IMR-90 (cell line): ENCODE results near the gene PHF5A. TPM values are rescaled to one million over a fixed set of nuclear protein-coding genes. Genes with fewer than 3 reads are reported as not detected.

ENCODE experiments used
- ATAC-seq: fragments of 200-7000 bp; cut with Tn5 transposase; 2 replicates; pipeline ENCODE4 v1.9.1; 2020; ENCODE audit warnings: low read depth, mild to moderate bottlenecking, moderate library complexity
- BruUV-seq: library from RNA; stranded (reverse); fragments of 400-500 nt; replicated peaks from 2 replicates; lab custom pipeline; 2021; lab: Mats Ljungman, UMichigan
- CTCF ChIA-PET: fragments of 300-600 bp; formaldehyde crosslinking; extraction: SDS; loops from one replicate; lab custom pipeline; 2021; ENCODE audit warnings: antibody characterized with exemption; lab: Yijun Ruan, JAX
- POLR2A ChIA-PET: fragments of 300-600 bp; sonication (Branson Sonifier 250); formaldehyde crosslinking; loops from one replicate; lab custom pipeline; 2022; ENCODE audit warnings: antibody characterized with exemption; ENCODE audit not compliant: unreplicated experiment; lab: Charles Lee
- DNase-seq: peaks from one replicate; pipeline ENCODE4 v3.0.0; 2013
- H2AFZ ChIP-seq: replicated peaks from 2 replicates; pipeline ENCODE3; 2013; ENCODE audit warnings: low read length, mild to moderate bottlenecking; ENCODE audit not compliant: poor library complexity
- H2AK5ac ChIP-seq: 2 replicates; pipeline ENCODE4 v1.6.1; 2013; ENCODE audit warnings: low read depth, low read length, inconsistent platforms
- H2AK9ac ChIP-seq: replicated peaks from 2 replicates; pipeline ENCODE3; 2013; ENCODE audit warnings: mild to moderate bottlenecking, low read depth, low read length, moderate library complexity; ENCODE audit not compliant: poor library complexity
- H2BK120ac ChIP-seq: 2 replicates; pipeline ENCODE4 v1.6.1; 2013; ENCODE audit warnings: low read depth, low read length, inconsistent platforms
- H2BK15ac ChIP-seq: 3 replicates; pipeline ENCODE4 v1.6.1; 2013; ENCODE audit warnings: low read depth, low read length, inconsistent platforms
- H2BK20ac ChIP-seq: 2 replicates; pipeline ENCODE4 v1.6.1; 2013; ENCODE audit warnings: low read depth, mild to moderate bottlenecking, inconsistent platforms, low read length, moderate library complexity
- H2BK5ac ChIP-seq: 2 replicates; pipeline ENCODE4 v1.6.1; 2013; ENCODE audit warnings: mild to moderate bottlenecking, low read depth, low read length, inconsistent platforms; ENCODE audit not compliant: poor library complexity, severe bottlenecking
- H3K14ac ChIP-seq: replicated peaks from 2 replicates; pipeline ENCODE4 v1.6.1; 2013; ENCODE audit warnings: low read depth, low read length, inconsistent platforms
- H3K18ac ChIP-seq: 2 replicates; pipeline ENCODE4 v1.6.1; 2013; ENCODE audit warnings: low read depth, low read length, control low read depth
- H3K23ac ChIP-seq: 2 replicates; pipeline ENCODE4 v1.6.1; 2013; ENCODE audit warnings: low read depth, low read length, inconsistent platforms
- H3K27ac ChIP-seq: 2 replicates; pipeline ENCODE4 v1.5.1; 2013; ENCODE audit warnings: mild to moderate bottlenecking, control low read depth, low read length; ENCODE audit not compliant: insufficient read depth
- H3K27me3 ChIP-seq: 2 replicates; pipeline ENCODE4 v1.6.1; 2013; ENCODE audit warnings: low read length; ENCODE audit not compliant: control insufficient read depth, insufficient read depth
- H3K36me3 ChIP-seq: 2 replicates; pipeline ENCODE4 v1.6.1; 2013; ENCODE audit warnings: low read length, mixed read lengths; ENCODE audit not compliant: control insufficient read depth, insufficient read depth
- H3K4ac ChIP-seq: 2 replicates; pipeline ENCODE4 v1.6.1; 2013; ENCODE audit warnings: low read depth, low read length, inconsistent platforms
- H3K4me1 ChIP-seq: 2 replicates; pipeline ENCODE4 v1.6.1; 2013; ENCODE audit warnings: low read length, mixed read lengths; ENCODE audit not compliant: control insufficient read depth, insufficient read depth
- H3K4me2 ChIP-seq: 2 replicates; pipeline ENCODE4 v1.6.1; 2013; ENCODE audit warnings: low read depth, mild to moderate bottlenecking, control low read depth, low read length, moderate library complexity
- H3K4me3 ChIP-seq: 2 replicates; pipeline ENCODE4 v1.5.1; 2013; ENCODE audit warnings: low read depth, mild to moderate bottlenecking, control low read depth, low read length, moderate library complexity; ENCODE audit not compliant: insufficient read depth
- H3K56ac ChIP-seq: 2 replicates; pipeline ENCODE4 v1.6.1; 2013; ENCODE audit warnings: low read length, inconsistent platforms; ENCODE audit not compliant: insufficient read depth; ENCODE audit errors: extremely low read depth
- H3K79me1 ChIP-seq, 2 experiments: 2 replicates each; pipeline ENCODE4 v1.6.1; 2013; ENCODE audit warnings: low read length in 2 of 2, inconsistent platforms in 1 of 2, low read depth in 1 of 2
- H3K9ac ChIP-seq: 2 replicates; pipeline ENCODE4 v1.6.1; 2013; ENCODE audit warnings: low read depth, low read length, control low read depth
- H3K9me1 ChIP-seq: 2 replicates; pipeline ENCODE4 v1.6.1; 2013; ENCODE audit warnings: low read length, inconsistent platforms; ENCODE audit not compliant: insufficient read depth
- H3K9me3 ChIP-seq: 2 replicates; pipeline ENCODE4 v1.6.1; 2013; ENCODE audit warnings: low read length; ENCODE audit not compliant: control insufficient read depth, insufficient read depth
- H4K20me1 ChIP-seq: 2 replicates; pipeline ENCODE4 v1.6.1; 2013; ENCODE audit warnings: low read length, inconsistent platforms; ENCODE audit not compliant: insufficient read depth
- H4K5ac ChIP-seq: 2 replicates; pipeline ENCODE4 v1.6.1; 2013; ENCODE audit warnings: mild to moderate bottlenecking, low read depth, low read length, control low read depth
- H4K8ac ChIP-seq, 2 experiments: 2 replicates each; pipeline ENCODE4 v1.6.1; 2013; ENCODE audit warnings: low read depth in 2 of 2, low read length in 2 of 2, control low read depth in 1 of 2, inconsistent platforms in 1 of 2
- H4K91ac ChIP-seq: 2 replicates; pipeline ENCODE4 v1.6.1; 2013; ENCODE audit warnings: low read depth, low read length, inconsistent platforms; ENCODE audit not compliant: insufficient read depth
- BHLHE40 ChIP-seq: fragments of 150-350 bp; IDR thresholded peaks from 2 replicates; pipeline ENCODE4 v1.6.1; 2016; ENCODE audit warnings: mild to moderate bottlenecking, low read depth, low read length
- CEBPB ChIP-seq: IDR thresholded peaks from 2 replicates; pipeline ENCODE4 v1.6.1; 2012; ENCODE audit warnings: low read depth, low read length, improper control_type of control experiment
- CHD1 ChIP-seq: IDR thresholded peaks from 2 replicates; pipeline ENCODE4 v1.6.1; 2012; ENCODE audit warnings: low read depth, low read length, improper control_type of control experiment
- CTCF ChIP-seq: conservative IDR thresholded peaks from 2 replicates; pipeline ENCODE4 v1.5.1; 2012; ENCODE audit warnings: mild to moderate bottlenecking, low read depth, low read length, improper control_type of control experiment
- FOS ChIP-seq: fragments of 150-350 bp; IDR thresholded peaks from 2 replicates; pipeline ENCODE4 v1.6.1; 2016; ENCODE audit warnings: low read depth, low read length
- MAFK ChIP-seq: IDR thresholded peaks from 2 replicates; pipeline ENCODE4 v1.6.1; 2012; ENCODE audit warnings: low read depth, low read length, improper control_type of control experiment
- MAZ ChIP-seq: IDR thresholded peaks from 2 replicates; pipeline ENCODE4 v1.6.1; 2012; ENCODE audit warnings: low read depth, mild to moderate bottlenecking, low read length, improper control_type of control experiment, moderate library complexity, borderline replicate concordance
- MXI1 ChIP-seq: IDR thresholded peaks from 2 replicates; pipeline ENCODE4 v1.6.1; 2012; ENCODE audit warnings: low read depth, mild to moderate bottlenecking, low read length, moderate library complexity, borderline replicate concordance
- SMC3 ChIP-seq: fragments of 150-350 bp; IDR thresholded peaks from 2 replicates; pipeline ENCODE4 v1.6.1; 2016; ENCODE audit warnings: low read depth, mild to moderate bottlenecking, antibody characterized with exemption, low read length, moderate library complexity
- WGBS, 2 experiments: methylation state at CpG; one replicate each; pipeline versions ENCODE4 v1.1.5 to v1.1.7; 2013; ENCODE audit warnings: missing lambda C conversion rate in 2 of 2; ENCODE audit not compliant: insufficient read length in 1 of 2; ENCODE audit errors: extremely low coverage in 2 of 2; 5-methylcytosine and 5-hydroxymethylcytosine counted together
- dilution Hi-C: fragments of 300-500 bp; cut with HindIII; formaldehyde crosslinking; loops from one replicate; pipeline ENCODE4 v1.14.3; 2018; ENCODE audit warnings: low sequenced_read_pairs; ENCODE audit not compliant: unreplicated experiment
- in situ Hi-C: fragments of 300-500 bp; cut with MboI; formaldehyde crosslinking; loops from 3 replicates; pipeline ENCODE4 v1.14.3; 2019; ENCODE audit warnings: low sequenced_read_pairs, inconsistent platforms, mixed read lengths
- intact Hi-C: fragments of 100-400 bp; cut with micrococcal nuclease; formaldehyde crosslinking; loops from 2 replicates; pipeline ENCODE4 v1.10.0; 2022
- polyA plus RNA-seq, 3 experiments: library from polyadenylated mRNA; depleted of rRNA; stranded (reverse); fragments of >200 nt; gene quantifications; 2 replicates each; pipeline ENCODE4 v1.2.3, GENCODE V29; 2012; ENCODE audit warnings: low replicate concordance in 1 of 3
- total RNA-seq: library from RNA; depleted of rRNA; stranded (reverse); fragments of >200 nt; gene quantifications from 2 replicates; pipeline ENCODE4 v1.2.3, GENCODE V29; 2012

PHF5A gene
- total and polyA plus RNA-seq, 2 of the 4 experiments (the other 2 are of a cell fraction): 50.9 to 54.9 TPM

- no peak for TF ChIP-seq MAZ
- TF ChIP-seq MAFK: no peak
- no peak for TF ChIP-seq FOS
Observed at GRCh38 chr22:41504816-41505215, 36.3 kb upstream of the PHF5A start (continued).

- Histone ChIP-seq H3K27me3 (no peaks in the 10 kb centered on the region), H2BK5ac (no peak overlapping the region), H3K18ac (no peak overlapping the region), H3K27ac (no peak overlapping the region), H3K36me3 (peaks cover 36% of the 10 kb centered on the region), H3K9me3 (no peaks in the 10 kb centered on the region), H4K8ac (no peak overlapping the region), H2BK15ac (no peak overlapping the region), H4K91ac (no peak overlapping the region), H2BK20ac (no peak overlapping the region), H2AFZ (no peak overlapping the region), H3K4me3 (no peak overlapping the region), H2AK5ac (no peak overlapping the region), H3K9ac (no peak overlapping the region), H3K14ac (no peak overlapping the region), H3K79me1 (peaks cover 23 to 50% of the 10 kb centered on the region in 2 experiments), H3K9me1 (peaks cover 6% of the 10 kb centered on the region; the same call in 1 of the 2 replicates), H4K20me1 (peaks cover 7% of the 10 kb centered on the region; the same call in 1 of the 2 replicates), H3K4me2 (no peak overlapping the region), H3K56ac (no peak overlapping the region), H2BK120ac (no peak overlapping the region), H3K4ac (no peak overlapping the region), H4K5ac (no peak overlapping the region), H3K23ac (no peak overlapping the region), H2AK9ac (no peak overlapping the region), H3K4me1 (no peaks in the 10 kb centered on the region)
- in situ Hi-C loops: loop anchor here (25.0 kb wide), 1 partner anchor 567 kb away; no protein-coding TSS in a partner anchor
- BruUV-seq: no TSS peak
- dilution Hi-C loops: no loop called here
- intact Hi-C loops: no loop called here
- TF ChIP-seq SMC3: no peak
- no peak for TF ChIP-seq CTCF
- TF ChIP-seq MXI1: no peak
- no peak for TF ChIP-seq FOS
- no peak for TF ChIP-seq CHD1
- no peak for TF ChIP-seq BHLHE40
- no peak for TF ChIP-seq CEBPB
- DNase-seq (no peak), ATAC-seq (no peak)
- POLR2A ChIA-PET: no interaction called here
- WGBS, 2 experiments: 94% methylated on average over 5 of the region's 7 CpGs; no CpG with 5 or more reads in 1 of the 2 experiments
- CTCF ChIA-PET: interaction anchor here (0.6 to 1.1 kb wide), 2 partner anchors 13 to 23 kb away, joined by 3 read pairs; no protein-coding TSS in a partner anchor
Observed at GRCh38 chr22:41504397-41504796, 35.9 kb upstream of the PHF5A start.
